ENCODE results near the gene HDGF. TPM values are rescaled to one million over a fixed set of nuclear protein-coding genes. Genes with fewer than 3 reads are reported as not detected.

Gene HDGF
- total RNA-seq, 2 experiments from 2014 or later: 186 to 196 TPM

DNA sequence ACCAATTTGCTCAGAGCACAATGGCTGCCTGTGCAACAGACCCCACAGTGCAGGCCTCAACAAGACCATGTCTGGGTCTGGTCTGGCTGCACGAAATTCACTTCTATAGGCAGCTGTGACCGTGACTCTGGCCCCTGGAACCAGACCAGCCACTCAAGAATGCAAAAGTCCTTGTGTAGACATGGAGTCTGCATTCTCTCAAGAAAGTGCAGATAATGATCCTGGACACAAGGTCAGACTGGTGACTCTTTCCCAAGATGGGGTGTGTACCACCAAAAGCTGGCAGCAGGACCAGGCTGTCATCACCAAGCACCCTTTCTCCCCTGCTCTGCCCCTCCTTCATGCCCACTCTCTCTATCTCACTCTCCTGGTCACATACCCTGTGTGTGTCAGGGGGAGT lies 30.3 kb downstream of the HDGF start:
- ATAC-seq (ENCODE audit: low read depth) (no peak), DNase-seq (no peak)
- Mint-ChIP-seq H3K4me1 (peaks cover 15% of the 10 kb centered on the region), H3K36me3 (peaks cover 28% of the 10 kb centered on the region), H3K27ac (no peak overlapping the region), H3K4me3 (no peak overlapping the region), H3K27me3 (no peaks in the 10 kb centered on the region), H3K9me3 (no peaks in the 10 kb centered on the region)
- POLR2A ChIA-PET: interaction anchor here (0.6 to 1.0 kb wide), 3 partner anchors 7 to 28 kb away, joined by 3 read pairs; no protein-coding TSS in a partner anchor

GRCh38 chr1:156717351-156717750 lies 34.1 kb downstream of the HDGF start:
- Mint-ChIP-seq H3K27ac (no peak overlapping the region), H3K9me3 (no peaks in the 10 kb centered on the region), H3K4me3 (no peak overlapping the region), H3K4me1 (peaks cover 3% of the 10 kb centered on the region), H3K36me3 (peaks cover 17% of the 10 kb centered on the region), H3K27me3 (no peaks in the 10 kb centered on the region)
- DNase-seq (no peak), ATAC-seq (ENCODE audit: low read depth) (no peak)
- POLR2A ChIA-PET: interaction anchor here (0.7 kb wide), 1 partner anchor 27 kb away, joined by 4 read pairs; no protein-coding TSS in a partner anchor

GRCh38 chr1:156714830-156715229 lies 36.6 kb downstream of the HDGF start:
- Mint-ChIP-seq H3K27ac (no peak overlapping the region), H3K36me3 (peaks cover 12% of the 10 kb centered on the region), H3K9me3 (no peaks in the 10 kb centered on the region), H3K4me3 (no peak overlapping the region), H3K27me3 (no peaks in the 10 kb centered on the region), H3K4me1 (peaks cover 3% of the 10 kb centered on the region)
- DNase-seq: no peak
- no peak for ATAC-seq (ENCODE audit: low read depth)
- POLR2A ChIA-PET: no interaction called here

DNA sequence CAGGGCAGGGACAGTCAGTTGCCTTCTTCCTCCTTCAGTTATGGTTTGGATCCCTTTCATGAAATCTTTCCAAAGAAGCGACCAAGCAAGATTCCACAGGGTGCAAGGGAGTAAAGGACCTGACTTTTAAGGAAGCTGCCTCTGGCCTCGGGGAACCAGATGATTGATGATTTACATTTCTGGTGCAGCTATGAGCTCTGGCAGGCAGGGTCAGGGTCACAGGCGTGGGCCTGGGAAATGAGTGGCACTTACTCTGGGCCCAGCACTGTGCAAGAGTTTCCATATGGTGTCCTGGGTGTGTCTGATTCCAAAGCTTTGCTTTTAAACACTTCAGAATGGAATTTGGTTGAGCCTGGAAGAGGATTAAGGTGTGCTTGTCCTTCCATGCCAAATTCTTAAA lies 38.8 kb downstream of the HDGF start:
- Mint-ChIP-seq H3K27ac (no peak overlapping the region), H3K4me1 (peaks cover 3% of the 10 kb centered on the region), H3K27me3 (no peaks in the 10 kb centered on the region), H3K36me3 (peaks cover 10% of the 10 kb centered on the region), H3K4me3 (no peak overlapping the region), H3K9me3 (no peaks in the 10 kb centered on the region)
- POLR2A ChIA-PET: no interaction called here
- DNase-seq (no peak), ATAC-seq (ENCODE audit: low read depth) (no peak)

DNA sequence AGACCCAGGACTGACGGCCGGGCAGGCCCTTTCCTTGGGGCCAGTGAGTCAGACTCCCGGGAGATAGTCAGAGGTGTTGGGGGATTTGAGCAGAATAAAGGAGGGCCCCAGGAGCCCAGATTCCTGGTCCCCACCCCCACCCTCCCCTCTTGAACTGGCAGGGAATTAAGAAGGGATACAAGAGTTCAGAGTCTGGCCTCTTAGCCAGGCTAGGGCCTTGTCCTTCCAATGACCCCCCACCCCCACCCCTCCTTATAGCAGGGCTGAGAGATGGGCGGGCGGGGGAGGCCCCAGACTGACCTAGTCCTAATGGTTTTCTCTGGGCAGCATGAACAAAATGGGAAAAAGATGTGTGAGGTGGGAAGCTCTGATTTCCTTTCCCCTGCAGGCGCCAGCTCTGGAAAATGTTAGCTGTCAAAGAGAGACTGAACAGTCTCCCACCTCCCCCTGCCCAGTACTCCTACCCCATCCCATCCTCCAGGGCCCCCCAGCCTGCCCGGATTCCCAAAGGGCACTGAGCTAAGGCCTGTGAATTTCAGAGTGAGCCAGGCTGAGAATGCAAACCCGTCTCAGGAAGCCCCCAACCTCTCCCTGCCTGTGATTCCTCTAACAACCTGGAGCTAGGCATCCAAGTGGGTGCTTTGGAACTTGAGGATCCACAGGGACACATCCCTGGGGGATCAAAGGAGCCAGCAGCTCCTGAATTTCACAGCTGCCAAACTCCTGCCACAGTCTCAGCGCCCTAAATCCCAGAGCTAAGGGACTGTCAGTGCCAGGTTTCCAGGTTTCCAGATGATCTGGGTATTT lies 40.3 kb downstream of the HDGF start:
- no peak for DNase-seq
- Mint-ChIP-seq H3K4me1 (peaks cover 7% of the 10 kb centered on the region), H3K27ac (no peak overlapping the region), H3K27me3 (peaks cover 7% of the 10 kb centered on the region), H3K36me3 (peaks cover 7% of the 10 kb centered on the region), H3K9me3 (no peaks in the 10 kb centered on the region), H3K4me3 (no peak overlapping the region)
- ATAC-seq (ENCODE audit: low read depth): no peak
- POLR2A ChIA-PET: interaction anchor here (1.3 kb wide), 1 partner anchor 15 kb away, joined by 4 read pairs; no protein-coding TSS in a partner anchor

- POLR2A ChIA-PET: no interaction called here
- H3K9me3 Mint-ChIP-seq: no peaks in the 10 kb centered on the region
- peaks cover 2% of the 10 kb centered on the region for H3K36me3 Mint-ChIP-seq
- H3K27ac Mint-ChIP-seq: peak overlapping the region; percentile 4
- ATAC-seq (ENCODE audit: low read depth) (no peak), DNase-seq (no peak)
- peaks cover 19% of the 10 kb centered on the region for H3K27me3 Mint-ChIP-seq
- H3K4me3 Mint-ChIP-seq: no peak overlapping the region
- H3K4me1 Mint-ChIP-seq: peaks cover 17% of the 10 kb centered on the region
These were observed 41.6 kb downstream of the HDGF start for GRCh38 chr1:156709757-156710489.

DNA sequence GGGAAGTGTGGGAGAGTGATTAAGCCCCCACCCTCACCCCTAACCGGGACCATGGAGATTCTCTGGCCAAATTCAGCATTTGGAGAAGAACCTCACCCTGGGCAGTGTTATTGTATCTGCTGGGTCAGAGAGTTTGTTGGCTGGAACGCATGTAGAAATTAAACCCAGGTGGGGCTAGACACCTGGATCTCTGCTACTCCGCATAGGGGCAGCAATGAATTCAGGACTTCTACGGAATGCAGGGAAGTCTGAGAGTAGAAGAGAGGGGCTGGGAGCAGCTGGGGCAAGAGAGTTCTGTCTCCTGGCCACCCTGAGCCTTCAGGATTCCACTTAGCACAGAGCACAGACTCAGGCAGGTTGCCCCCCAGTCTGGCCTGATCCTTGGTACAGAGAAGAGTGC lies 42.4 kb downstream of the HDGF start:
- H3K4me1 Mint-ChIP-seq: peaks cover 17% of the 10 kb centered on the region
- no peak overlapping the region for H3K4me3 Mint-ChIP-seq
- DNase-seq (no peak), ATAC-seq (ENCODE audit: low read depth) (no peak)
- H3K27ac Mint-ChIP-seq: peak overlapping the region; percentile 4
- peaks cover 26% of the 10 kb centered on the region for H3K27me3 Mint-ChIP-seq
- H3K36me3 Mint-ChIP-seq: no peaks in the 10 kb centered on the region
- H3K9me3 Mint-ChIP-seq: no peaks in the 10 kb centered on the region
- POLR2A ChIA-PET: no interaction called here

GRCh38 chr1:156708218-156708661 lies 43.2 kb downstream of the HDGF start:
- DNase-seq: no peak
- ATAC-seq (ENCODE audit: low read depth): no peak
- Mint-ChIP-seq H3K4me3 (no peak overlapping the region), H3K9me3 (no peaks in the 10 kb centered on the region), H3K27me3 (peaks cover 33% of the 10 kb centered on the region), H3K27ac (no peak overlapping the region), H3K4me1 (peaks cover 17% of the 10 kb centered on the region), H3K36me3 (no peaks in the 10 kb centered on the region)
- POLR2A ChIA-PET: interaction anchor here (1.9 kb wide), 1 partner anchor 19 kb away, joined by 6 read pairs; no protein-coding TSS in a partner anchor

DNA sequence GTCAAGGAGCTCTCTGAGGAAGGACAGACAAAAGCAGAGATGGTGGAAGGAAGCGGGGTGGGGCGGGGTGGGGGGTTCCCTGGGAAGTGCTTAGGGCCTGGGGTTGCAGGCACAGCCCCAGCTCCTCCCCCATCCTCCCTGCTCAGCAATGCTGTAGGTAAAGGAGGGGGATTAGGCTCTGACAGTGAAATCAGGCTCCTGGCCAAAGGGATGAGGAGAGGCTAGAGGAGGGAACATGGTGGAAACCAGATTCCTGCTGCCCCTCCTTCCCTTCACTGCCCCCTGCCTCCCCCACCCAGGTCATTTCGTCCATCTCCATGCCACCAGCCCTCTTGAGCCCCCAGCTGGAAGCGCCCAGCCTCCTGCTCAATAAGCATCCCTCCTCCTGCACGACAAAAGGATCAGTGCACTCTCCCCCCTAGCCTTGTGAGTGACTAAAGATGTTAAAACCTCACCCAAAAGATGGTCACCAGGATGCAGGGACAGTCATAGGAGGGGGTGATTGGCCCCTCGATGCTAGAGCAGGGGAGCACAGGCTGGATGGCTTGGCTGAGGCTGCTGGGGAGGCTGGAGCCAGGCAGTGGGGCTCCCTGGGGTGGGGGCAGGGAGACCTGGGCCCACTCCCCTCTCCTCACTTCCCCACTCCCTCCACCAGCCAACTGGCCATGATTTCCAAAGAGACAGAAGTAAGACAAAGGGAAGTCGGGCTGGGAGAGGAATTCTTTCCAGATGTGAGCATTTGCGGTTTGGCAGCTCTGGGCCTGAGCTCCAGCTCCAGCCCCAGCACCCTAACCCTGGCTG lies 43.9 kb downstream of the HDGF start:
- H3K4me3 Mint-ChIP-seq: peak overlapping the region; percentile 15
- no peaks in the 10 kb centered on the region for H3K36me3 Mint-ChIP-seq
- H3K27ac Mint-ChIP-seq: no peak overlapping the region
- DNase-seq (no peak), ATAC-seq (ENCODE audit: low read depth) (no peak)
- no peaks in the 10 kb centered on the region for H3K9me3 Mint-ChIP-seq
- peaks cover 17% of the 10 kb centered on the region for H3K4me1 Mint-ChIP-seq
- POLR2A ChIA-PET: interaction anchor here (0.9 to 1.9 kb wide), 2 partner anchors 13 to 18 kb away, joined by 3 to 6 read pairs; no protein-coding TSS in a partner anchor
- peaks cover 39% of the 10 kb centered on the region for H3K27me3 Mint-ChIP-seq

DNA sequence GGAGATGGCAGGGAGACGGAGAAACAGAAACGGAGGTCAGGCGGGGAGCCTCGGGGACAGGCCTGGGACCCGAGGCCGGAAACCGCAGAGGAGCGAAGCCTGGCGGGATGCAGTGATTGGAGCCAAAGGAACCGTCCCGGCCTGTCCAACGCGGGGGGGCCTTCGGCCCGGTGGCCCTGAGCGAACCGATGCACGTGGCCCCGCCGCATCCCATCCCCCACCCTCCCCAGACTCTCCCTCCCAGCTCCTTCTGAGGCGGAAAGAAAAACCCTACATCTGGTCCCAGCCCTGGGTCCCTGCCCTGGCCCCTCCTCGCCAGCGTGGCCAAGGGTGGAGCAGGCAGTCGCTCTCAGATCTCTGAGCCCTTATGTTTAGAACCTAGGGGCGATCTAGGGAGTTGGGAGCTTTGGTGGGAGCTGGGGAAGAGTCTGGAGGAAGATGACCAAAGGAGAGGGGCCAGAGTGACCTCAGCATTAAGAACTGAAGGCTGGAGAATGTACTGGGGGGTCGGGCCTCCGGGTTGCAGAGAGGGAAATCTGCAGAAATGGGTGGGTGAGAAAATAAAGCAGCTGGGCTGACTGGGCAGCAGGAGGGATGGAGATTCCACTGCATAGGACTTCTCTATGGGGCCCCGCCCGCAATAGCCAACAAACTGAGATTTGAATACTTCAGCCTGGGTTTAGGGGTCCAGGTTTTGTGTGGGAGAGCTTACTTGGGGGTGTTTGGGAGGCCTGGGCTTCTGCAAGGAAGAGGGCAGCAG lies 44.6 kb downstream of the HDGF start:
- H3K4me3 Mint-ChIP-seq: peak overlapping the region; percentile 88
- no peak for DNase-seq
- H3K9me3 Mint-ChIP-seq: no peaks in the 10 kb centered on the region
- POLR2A ChIA-PET: interaction anchor here (0.9 to 1.9 kb wide), 6 partner anchors 9 to 22 kb away, joined by 3 to 8 read pairs (median 4); partner anchors contain the start of genes ISG20L2 and METTL25B
- H3K4me1 Mint-ChIP-seq: peaks cover 17% of the 10 kb centered on the region
- H3K27ac Mint-ChIP-seq: no peak overlapping the region
- H3K27me3 Mint-ChIP-seq: peaks cover 45% of the 10 kb centered on the region
- no peaks in the 10 kb centered on the region for H3K36me3 Mint-ChIP-seq
- peak; percentile 6 for ATAC-seq (ENCODE audit: low read depth)

GRCh38 chr1:156705918-156706656 lies 45.4 kb downstream of the HDGF start:
- Mint-ChIP-seq H3K9me3 (no peaks in the 10 kb centered on the region), H3K36me3 (no peaks in the 10 kb centered on the region), H3K4me1 (peaks cover 21% of the 10 kb centered on the region), H3K27ac (peak overlapping the region; percentile 15), H3K4me3 (peak overlapping the region; percentile 88), H3K27me3 (peaks cover 45% of the 10 kb centered on the region)
- ATAC-seq (ENCODE audit: low read depth) (peak; percentile 67), DNase-seq (peak; percentile 77)
- POLR2A ChIA-PET: interaction anchor here (0.8 to 1.5 kb wide), 7 partner anchors 10 to 61 kb away, joined by 3 to 8 read pairs (median 4); partner anchors contain the start of genes ISG20L2, METTL25B and PRCC
